Tongue (tissue), 2 donors: ENCODE measurements around the gene RHEBL1. TPM values are rescaled to one million over a fixed set of nuclear protein-coding genes. Genes with fewer than 3 reads are reported as not detected.
"Not testable (repeated sequence)": the region's sequence is repeated elsewhere in the genome, so short reads cannot be mapped to it uniquely, and the experiment has no call there.

Source experiments
- DNase-seq: peaks from one replicate; pipeline ENCODE4 v3.0.0-alpha.2; 2015
- total RNA-seq: library from RNA; depleted of rRNA; stranded (reverse); fragments of >200 nt; gene quantifications from one replicate; pipeline ENCODE4 v1.2.3, GENCODE V29; 2014

The RHEBL1 gene
- total RNA-seq, 1 donor from 2014 or later, result 0.31 TPM

- DNase-seq, result peak; percentile 64
Observed at GRCh38 chr12:49089821-49090773, 20.3 kb upstream of the RHEBL1 start.

GRCh38 chr12:49088932-49089330 lies 19.2 kb upstream of the RHEBL1 start:
- no peak for DNase-seq

GRCh38 chr12:49088150-49088931 lies 18.6 kb upstream of the RHEBL1 start:
- DNase-seq, result peak; percentile 93

- no peak for DNase-seq
Observed at GRCh38 chr12:49086116-49086515, 16.3 kb upstream of the RHEBL1 start.

- DNase-seq, result no peak
Observed at GRCh38 chr12:49084438-49084837, 14.7 kb upstream of the RHEBL1 start.

GRCh38 chr12:49079793-49080192 lies 10.0 kb upstream of the RHEBL1 start:
- DNase-seq, result peak; percentile 93

- no peak for DNase-seq
Observed at GRCh38 chr12:49070971-49071370, 1.2 kb upstream of the RHEBL1 start.

GRCh38 chr12:49068879-49069506 lies 786 bp downstream of the RHEBL1 start:
- DNase-seq, result no peak

GRCh38 chr12:49066120-49066519 lies 3.7 kb downstream of the RHEBL1 start:
- no peak for DNase-seq

- DNase-seq, result no peak
Observed at GRCh38 chr12:49064767-49065152, 5.0 kb downstream of the RHEBL1 start.

- not testable (repeated sequence) for DNase-seq
Observed at GRCh38 chr12:49061916-49062315, 7.9 kb downstream of the RHEBL1 start.

GRCh38 chr12:49061157-49061650 lies 8.6 kb downstream of the RHEBL1 start:
- DNase-seq, result no peak

GRCh38 chr12:49060237-49061156 lies 9.3 kb downstream of the RHEBL1 start, which contains the start of gene KMT2D:
Gene KMT2D, minus strand, starts transcription at chr12:49060794. Its CDS starts 5,470 bp downstream, at chr12:49055324.
- DNase-seq, result peak; percentile 98

GRCh38 chr12:49059299-49060171 lies 10.2 kb downstream of the RHEBL1 start:
- peak; percentile 17 for DNase-seq

GRCh38 chr12:49059045-49059298 lies 10.8 kb downstream of the RHEBL1 start:
- no peak for DNase-seq

- DNase-seq, result peak; percentile 18
Observed at GRCh38 chr12:49058366-49059044, 11.3 kb downstream of the RHEBL1 start.

- no peak for DNase-seq
Observed at GRCh38 chr12:49057888-49058287, 11.9 kb downstream of the RHEBL1 start.

- peak; percentile 71 for DNase-seq
Observed at GRCh38 chr12:49055978-49056754, 13.6 kb downstream of the RHEBL1 start.

GRCh38 chr12:49055092-49055491 lies 14.7 kb downstream of the RHEBL1 start:
- DNase-seq, result no peak
